ENCODE measurements around the gene PPP3R1.

The PPP3R1 gene

GRCh38 chr2:68155618-68156017 is 96.7 kb downstream of the PPP3R1 start:
- H3K27ac ChIP-seq (ENCODE audit: poor library complexity, severe bottlenecking), result no peak overlapping the region
- DNase-seq (ENCODE audit: low spot score) (no peak), ATAC-seq (ENCODE audit: low read depth) (no peak)
- no peaks in the 10 kb centered on the region for H3K9me3 ChIP-seq (ENCODE audit: severe bottlenecking)
- H3K4me1 ChIP-seq (ENCODE audit: insufficient read depth, poor library complexity, severe bottlenecking), result peaks cover 18% of the 10 kb centered on the region
- no peak overlapping the region for H3K4me3 ChIP-seq (ENCODE audit: severe bottlenecking)
- no peak for TF ChIP-seq CTCF (IDR thresholded peaks at IDR 0.05; ENCODE audit: poor library complexity, severe bottlenecking)
- H3K36me3 ChIP-seq (ENCODE audit: low read depth), result peaks cover 24% of the 10 kb centered on the region
- H3K27me3 ChIP-seq (ENCODE audit: insufficient read depth, poor library complexity, severe bottlenecking), result no peaks in the 10 kb centered on the region

DNA sequence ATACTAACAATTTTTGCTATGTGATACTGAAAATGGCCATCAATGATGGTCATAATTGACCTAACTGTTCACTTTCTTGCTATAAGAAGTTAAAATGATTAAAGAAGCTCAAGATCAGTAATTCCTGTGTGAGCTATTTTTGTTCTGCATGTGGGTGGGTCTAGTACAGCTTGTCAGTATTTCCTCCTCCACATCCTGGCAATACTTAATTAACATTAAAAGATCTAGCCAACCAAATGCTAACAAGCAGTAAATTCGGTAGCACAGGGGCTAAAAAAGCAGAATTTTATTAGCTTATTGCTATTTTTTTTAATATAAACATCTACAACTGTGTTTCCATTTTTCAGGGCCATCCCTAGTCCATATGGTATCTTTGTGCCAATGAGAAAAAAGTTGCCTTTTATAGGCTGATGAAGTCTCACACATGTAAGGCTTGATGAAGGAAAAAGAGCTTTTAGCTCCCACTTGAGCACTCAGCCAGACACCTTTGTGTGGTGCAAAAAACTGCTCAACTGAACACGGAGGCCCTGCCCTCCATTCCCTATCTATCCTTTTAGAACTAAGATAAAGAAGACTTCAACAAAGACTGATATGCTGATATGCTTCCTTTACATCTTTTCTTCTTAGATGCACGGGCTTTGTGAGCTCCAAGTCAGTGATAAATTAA is 99.5 kb downstream of the PPP3R1 start:
- Histone ChIP-seq H3K9me3 (ENCODE audit: severe bottlenecking) (no peaks in the 10 kb centered on the region), H3K4me3 (ENCODE audit: severe bottlenecking) (no peak overlapping the region), H3K36me3 (ENCODE audit: low read depth) (no peaks in the 10 kb centered on the region), H3K4me1 (ENCODE audit: insufficient read depth, poor library complexity, severe bottlenecking) (peaks cover 8% of the 10 kb centered on the region), H3K27ac (ENCODE audit: poor library complexity, severe bottlenecking) (no peak overlapping the region), H3K27me3 (ENCODE audit: insufficient read depth, poor library complexity, severe bottlenecking) (no peaks in the 10 kb centered on the region)
- no peak for TF ChIP-seq CTCF (IDR thresholded peaks at IDR 0.05; ENCODE audit: poor library complexity, severe bottlenecking)
- no peak for ATAC-seq (ENCODE audit: low read depth)
- no peak for DNase-seq (ENCODE audit: low spot score)

DNA sequence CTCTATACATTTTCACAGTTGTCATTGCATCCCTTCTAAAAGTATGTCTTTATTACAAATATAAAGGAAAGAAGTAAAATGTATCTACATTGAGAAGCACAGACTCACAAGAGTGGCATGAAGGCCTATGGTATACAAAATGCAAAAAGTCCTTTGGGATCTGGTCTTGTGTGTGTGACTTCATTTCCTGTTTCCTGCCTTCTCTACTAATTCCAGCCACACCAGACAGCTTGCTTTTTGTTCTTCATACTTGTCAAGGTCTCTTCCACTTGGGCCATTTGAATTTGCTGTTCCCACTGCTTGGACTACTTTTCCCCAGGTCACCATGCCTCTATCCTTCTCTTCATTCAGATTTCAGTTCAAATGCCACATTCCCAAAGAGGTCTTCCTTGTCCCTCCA is 101.3 kb downstream of the PPP3R1 start:
- H3K27ac ChIP-seq (ENCODE audit: poor library complexity, severe bottlenecking), result no peak overlapping the region
- DNase-seq (ENCODE audit: low spot score) (no peak), ATAC-seq (ENCODE audit: low read depth) (no peak)

GRCh38 chr2:68141875-68142274 is 110.5 kb downstream of the PPP3R1 start:
- no peaks in the 10 kb centered on the region for H3K27me3 ChIP-seq (ENCODE audit: insufficient read depth, poor library complexity, severe bottlenecking)
- DNase-seq (ENCODE audit: low spot score) (no peak), ATAC-seq (ENCODE audit: low read depth) (no peak)
- no peak overlapping the region for H3K27ac ChIP-seq (ENCODE audit: poor library complexity, severe bottlenecking)
- no peak for TF ChIP-seq CTCF (IDR thresholded peaks at IDR 0.05; ENCODE audit: poor library complexity, severe bottlenecking)
- H3K4me3 ChIP-seq (ENCODE audit: severe bottlenecking), result no peak overlapping the region
- peaks cover 20% of the 10 kb centered on the region for H3K36me3 ChIP-seq (ENCODE audit: low read depth)
- H3K4me1 ChIP-seq (ENCODE audit: insufficient read depth, poor library complexity, severe bottlenecking), result no peaks in the 10 kb centered on the region
- H3K9me3 ChIP-seq (ENCODE audit: severe bottlenecking), result no peaks in the 10 kb centered on the region

More for the DNA sequence above, 101.3 kb downstream of the PPP3R1 start:
- TF ChIP-seq CTCF (IDR thresholded peaks at IDR 0.05; ENCODE audit: poor library complexity, severe bottlenecking), result no peak
- H3K36me3 ChIP-seq (ENCODE audit: low read depth), result peaks cover 11% of the 10 kb centered on the region
- no peaks in the 10 kb centered on the region for H3K27me3 ChIP-seq (ENCODE audit: insufficient read depth, poor library complexity, severe bottlenecking)
- no peaks in the 10 kb centered on the region for H3K9me3 ChIP-seq (ENCODE audit: severe bottlenecking)
- peaks cover 5% of the 10 kb centered on the region for H3K4me1 ChIP-seq (ENCODE audit: insufficient read depth, poor library complexity, severe bottlenecking)
- no peak overlapping the region for H3K4me3 ChIP-seq (ENCODE audit: severe bottlenecking)

Data from RWPE2 (cell line).